Measurements from ENCODE around the gene INSL6. TPM values are rescaled to one million over a fixed set of nuclear protein-coding genes. Genes with fewer than 3 reads are reported as not detected.
"Not testable (repeated sequence)": the region's sequence is repeated elsewhere in the genome, so short reads cannot be mapped to it uniquely, and the experiment has no call there.

The INSL6 gene
- total and polyA plus RNA-seq, 2 donors from 2014 or later = 0.47 TPM; not detected in 1

- Histone ChIP-seq H3K4me3 (ENCODE audit: low read length in 3 of 3) (no peak overlapping the region), H3K27ac (ENCODE audit: low read depth in 2 of 2, low read length in 2 of 2) (no peak overlapping the region), H3K36me3 (ENCODE audit: control insufficient read depth in 2 of 3, insufficient read depth in 3 of 3, low read length in 3 of 3) (no peaks in the 10 kb centered on the region), H3K9me3 (ENCODE audit: control insufficient read depth in 2 of 3, insufficient read depth in 1 of 3, low read length in 3 of 3) (no peaks in the 10 kb centered on the region), H3K9ac (ENCODE audit: low read length in 3 of 3) (no peak overlapping the region), H3K4me1 (ENCODE audit: control insufficient read depth in 2 of 3, insufficient read depth in 2 of 3, low read depth in 1 of 3, low read length in 3 of 3) (no peaks in the 10 kb centered on the region), H3K27me3 (ENCODE audit: control insufficient read depth, insufficient read depth, low read length) (no peaks in the 10 kb centered on the region)
- no peak for FAIRE-seq
- intact Hi-C loops (cut with DNase I) = no loop called here
- no peak for DNase-seq
- TF ChIP-seq, protein P1, sequence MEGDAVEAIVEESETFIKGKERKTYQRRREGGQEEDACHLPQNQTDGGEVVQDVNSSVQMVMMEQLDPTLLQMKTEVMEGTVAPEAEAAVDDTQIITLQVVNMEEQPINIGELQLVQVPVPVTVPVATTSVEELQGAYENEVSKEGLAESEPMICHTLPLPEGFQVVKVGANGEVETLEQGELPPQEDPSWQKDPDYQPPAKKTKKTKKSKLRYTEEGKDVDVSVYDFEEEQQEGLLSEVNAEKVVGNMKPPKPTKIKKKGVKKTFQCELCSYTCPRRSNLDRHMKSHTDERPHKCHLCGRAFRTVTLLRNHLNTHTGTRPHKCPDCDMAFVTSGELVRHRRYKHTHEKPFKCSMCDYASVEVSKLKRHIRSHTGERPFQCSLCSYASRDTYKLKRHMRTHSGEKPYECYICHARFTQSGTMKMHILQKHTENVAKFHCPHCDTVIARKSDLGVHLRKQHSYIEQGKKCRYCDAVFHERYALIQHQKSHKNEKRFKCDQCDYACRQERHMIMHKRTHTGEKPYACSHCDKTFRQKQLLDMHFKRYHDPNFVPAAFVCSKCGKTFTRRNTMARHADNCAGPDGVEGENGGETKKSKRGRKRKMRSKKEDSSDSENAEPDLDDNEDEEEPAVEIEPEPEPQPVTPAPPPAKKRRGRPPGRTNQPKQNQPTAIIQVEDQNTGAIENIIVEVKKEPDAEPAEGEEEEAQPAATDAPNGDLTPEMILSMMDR (IDR thresholded peaks at IDR 0.05; ENCODE audit: borderline replicate concordance, extremely low read depth, insufficient read depth) = no peak
Measured at GRCh38 chr9:5188060-5188984, 2.9 kb upstream of the INSL6 start.

DNA sequence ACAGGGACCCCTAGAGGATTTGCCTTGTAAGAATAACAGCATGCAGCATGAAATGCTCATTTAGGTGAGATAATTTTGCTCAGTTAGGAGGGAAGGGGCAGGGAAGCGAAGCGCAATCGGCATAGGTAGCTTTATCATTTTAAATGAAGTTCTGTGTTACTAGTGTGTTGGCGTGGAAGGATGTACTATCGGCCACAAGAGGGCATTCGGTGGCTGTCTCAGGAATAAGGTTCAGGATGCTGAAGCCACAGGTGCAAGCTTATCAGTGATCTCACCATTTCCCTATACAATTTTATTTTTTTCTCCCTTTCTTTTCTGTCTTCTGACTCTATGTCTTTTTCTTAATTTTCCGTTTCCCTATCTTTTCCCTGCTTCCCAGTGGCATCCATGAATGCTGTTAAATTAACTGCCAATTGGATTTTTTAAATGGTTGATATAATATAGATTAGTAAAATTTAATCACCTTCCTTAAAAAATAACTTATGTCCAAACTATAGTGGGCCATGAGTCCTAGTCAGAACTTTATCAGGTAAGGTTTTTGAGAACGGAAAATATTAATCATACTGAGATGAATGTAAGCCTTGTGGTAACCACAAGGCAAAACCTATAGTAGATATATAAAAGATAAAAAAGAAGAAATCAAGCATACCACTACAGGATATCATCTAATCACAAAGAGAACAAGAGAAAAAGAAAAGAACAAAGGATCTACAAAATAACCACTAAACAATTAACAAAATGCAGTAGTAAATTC, 1.2 kb upstream of the INSL6 start:
- DNase-seq = peak in 4 of 5 donors; percentile 50 to 72 (median 60)
- Histone ChIP-seq H3K27me3 (ENCODE audit: control insufficient read depth, insufficient read depth, low read length) (no peaks in the 10 kb centered on the region), H3K9ac (ENCODE audit: low read length in 3 of 3) (no peak overlapping the region), H3K36me3 (ENCODE audit: control insufficient read depth in 2 of 3, insufficient read depth in 3 of 3, low read length in 3 of 3) (no peaks in the 10 kb centered on the region), H3K4me1 (ENCODE audit: control insufficient read depth in 2 of 3, insufficient read depth in 2 of 3, low read depth in 1 of 3, low read length in 3 of 3) (no peaks in the 10 kb centered on the region), H3K27ac (ENCODE audit: low read depth in 2 of 2, low read length in 2 of 2) (no peak overlapping the region), H3K9me3 (ENCODE audit: control insufficient read depth in 2 of 3, insufficient read depth in 1 of 3, low read length in 3 of 3) (no peaks in the 10 kb centered on the region), H3K4me3 (ENCODE audit: low read length in 3 of 3) (no peak overlapping the region)
- intact Hi-C loops (cut with DNase I) = no loop called here
- TF ChIP-seq, protein P1 (IDR thresholded peaks at IDR 0.05; ENCODE audit: borderline replicate concordance, extremely low read depth, insufficient read depth) = peak; percentile 71
- peak; percentile 30 for FAIRE-seq

DNA sequence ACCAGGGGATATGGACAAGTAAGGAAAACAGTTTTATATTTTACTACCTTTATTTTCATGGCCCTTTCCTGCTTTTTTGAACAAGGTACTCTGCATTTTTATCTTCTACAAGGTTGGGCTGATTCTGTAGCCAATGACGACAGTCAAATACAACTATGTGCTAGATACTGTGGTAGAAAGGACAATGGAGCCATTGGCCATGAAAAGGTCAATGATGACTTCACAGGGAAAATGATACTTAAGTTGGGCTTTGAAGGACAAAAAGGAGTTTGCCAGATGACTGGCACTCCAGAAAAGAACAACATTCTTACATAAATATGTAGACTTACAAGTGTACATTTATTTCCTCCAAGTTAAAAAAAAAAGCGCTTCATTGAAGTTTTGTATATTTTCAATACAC, 663 bp downstream of the INSL6 start:
- Histone ChIP-seq H3K27ac (ENCODE audit: low read depth in 2 of 2, low read length in 2 of 2) (no peak overlapping the region), H3K4me1 (ENCODE audit: control insufficient read depth in 2 of 3, insufficient read depth in 2 of 3, low read depth in 1 of 3, low read length in 3 of 3) (no peaks in the 10 kb centered on the region), H3K27me3 (ENCODE audit: control insufficient read depth, insufficient read depth, low read length) (no peaks in the 10 kb centered on the region), H3K9ac (ENCODE audit: low read length in 3 of 3) (no peak overlapping the region), H3K36me3 (ENCODE audit: control insufficient read depth in 2 of 3, insufficient read depth in 3 of 3, low read length in 3 of 3) (no peaks in the 10 kb centered on the region), H3K4me3 (ENCODE audit: low read length in 3 of 3) (no peak overlapping the region), H3K9me3 (ENCODE audit: control insufficient read depth in 2 of 3, insufficient read depth in 1 of 3, low read length in 3 of 3) (no peaks in the 10 kb centered on the region)
- intact Hi-C loops (cut with DNase I) = no loop called here
- FAIRE-seq (no peak), DNase-seq (no peak)
- TF ChIP-seq, protein P1 (IDR thresholded peaks at IDR 0.05; ENCODE audit: borderline replicate concordance, extremely low read depth, insufficient read depth) = no peak

DNA sequence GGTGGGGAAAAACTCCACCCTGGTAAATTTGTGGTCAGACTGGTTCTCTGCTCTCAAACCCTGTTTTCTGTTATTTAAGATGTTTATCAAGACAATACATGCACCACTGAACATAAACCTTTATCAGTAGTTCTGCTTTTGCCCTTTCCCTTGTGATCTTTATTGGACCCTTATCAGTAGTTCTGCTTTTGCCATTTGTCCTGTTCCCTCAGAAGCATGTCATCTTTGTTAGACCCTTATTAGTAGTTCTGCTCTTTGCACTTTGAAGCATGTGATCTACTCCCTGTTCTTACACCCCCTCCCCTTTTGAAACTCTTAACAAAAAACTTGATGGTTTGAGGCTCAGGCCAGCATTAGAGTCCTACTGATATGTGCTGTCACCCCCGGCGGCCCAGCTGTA, 4.8 kb downstream of the INSL6 start:
- intact Hi-C loops (cut with DNase I); H3K9ac ChIP-seq (ENCODE audit: low read length in 3 of 3); DNase-seq; H3K27ac ChIP-seq (ENCODE audit: low read depth in 2 of 2, low read length in 2 of 2); H3K36me3 ChIP-seq (ENCODE audit: control insufficient read depth in 2 of 3, insufficient read depth in 3 of 3, low read length in 3 of 3); FAIRE-seq; H3K4me3 ChIP-seq (ENCODE audit: low read length in 3 of 3); H3K9me3 ChIP-seq (ENCODE audit: control insufficient read depth in 2 of 3, insufficient read depth in 1 of 3, low read length in 3 of 3); H3K27me3 ChIP-seq (ENCODE audit: control insufficient read depth, insufficient read depth, low read length); H3K4me1 ChIP-seq (ENCODE audit: control insufficient read depth in 2 of 3, insufficient read depth in 2 of 3, low read depth in 1 of 3, low read length in 3 of 3): not testable (repeated sequence)

Measured in kidney (tissue), 14 donors.